ENCODE results near the gene ARL2BP.

DNA sequence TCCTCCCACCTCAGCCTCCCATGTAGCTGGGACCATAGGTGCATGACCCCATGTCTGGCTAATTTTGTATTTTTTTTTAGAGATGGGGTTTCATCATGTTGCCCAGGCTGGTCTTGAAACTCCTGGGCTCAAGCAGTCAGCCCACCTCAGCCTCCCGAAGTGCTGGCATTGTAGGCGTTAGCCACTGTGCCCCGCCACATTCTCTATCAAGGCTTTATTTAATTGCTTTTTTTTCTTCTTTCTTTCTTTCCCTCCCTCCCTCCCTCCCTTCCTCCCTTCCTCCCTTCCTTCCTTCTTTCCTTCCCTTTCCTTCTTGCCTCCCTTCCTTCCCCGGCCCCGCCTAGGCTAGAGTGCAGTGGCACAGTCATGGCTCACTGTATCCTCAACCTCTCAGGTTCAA is 35.3 kb upstream of the ARL2BP start:
- TF ChIP-seq, protein P1, sequence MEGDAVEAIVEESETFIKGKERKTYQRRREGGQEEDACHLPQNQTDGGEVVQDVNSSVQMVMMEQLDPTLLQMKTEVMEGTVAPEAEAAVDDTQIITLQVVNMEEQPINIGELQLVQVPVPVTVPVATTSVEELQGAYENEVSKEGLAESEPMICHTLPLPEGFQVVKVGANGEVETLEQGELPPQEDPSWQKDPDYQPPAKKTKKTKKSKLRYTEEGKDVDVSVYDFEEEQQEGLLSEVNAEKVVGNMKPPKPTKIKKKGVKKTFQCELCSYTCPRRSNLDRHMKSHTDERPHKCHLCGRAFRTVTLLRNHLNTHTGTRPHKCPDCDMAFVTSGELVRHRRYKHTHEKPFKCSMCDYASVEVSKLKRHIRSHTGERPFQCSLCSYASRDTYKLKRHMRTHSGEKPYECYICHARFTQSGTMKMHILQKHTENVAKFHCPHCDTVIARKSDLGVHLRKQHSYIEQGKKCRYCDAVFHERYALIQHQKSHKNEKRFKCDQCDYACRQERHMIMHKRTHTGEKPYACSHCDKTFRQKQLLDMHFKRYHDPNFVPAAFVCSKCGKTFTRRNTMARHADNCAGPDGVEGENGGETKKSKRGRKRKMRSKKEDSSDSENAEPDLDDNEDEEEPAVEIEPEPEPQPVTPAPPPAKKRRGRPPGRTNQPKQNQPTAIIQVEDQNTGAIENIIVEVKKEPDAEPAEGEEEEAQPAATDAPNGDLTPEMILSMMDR (IDR thresholded peaks at IDR 0.05) = no peak
- no peak for TF ChIP-seq POLR2A (IDR thresholded peaks at IDR 0.05)

All from suprapubic skin (tissue), 3 donors.